ENCODE measurements around the gene ARHGEF25. TPM values are rescaled to one million over a fixed set of nuclear protein-coding genes. Genes with fewer than 3 reads are reported as not detected.
A peak's percentile ranks its signal among the peaks of the same experiment; 100 is the strongest.

Gene ARHGEF25
- polyA plus RNA-seq, 2 donors = 18.4 to 20.8 TPM

- 88 to 93% methylated on average over 11 of the region's 11 CpGs for WGBS, 2 donors
- Histone ChIP-seq H3K4me1 (ENCODE audit: control insufficient read depth in 2 of 2, insufficient read depth in 2 of 2, low read length in 1 of 2) (peaks cover 9 to 10% of the 10 kb centered on the region in 2 donors), H3K36me3 (ENCODE audit: control insufficient read depth in 2 of 2, insufficient read depth in 2 of 2, low read length in 1 of 2) (peaks cover 5 to 6% of the 10 kb centered on the region in 2 donors), H3K9me3 (ENCODE audit: control insufficient read depth in 2 of 2, insufficient read depth in 1 of 2, low read depth in 1 of 2, low read length in 1 of 2) (no peaks in the 10 kb centered on the region), H3K4me3 (ENCODE audit: low read depth in 1 of 2, low read length in 2 of 2) (no peak overlapping the region), H3K27me3 (ENCODE audit: control insufficient read depth in 1 of 2, insufficient read depth in 2 of 2, low read length in 2 of 2) (no peaks in the 10 kb centered on the region), H3K27ac (ENCODE audit: low read depth in 2 of 2, low read length in 1 of 2) (no peak overlapping the region)
Measured at GRCh38 chr12:57606821-57607220, 4.4 kb upstream of the ARHGEF25 start.

DNA sequence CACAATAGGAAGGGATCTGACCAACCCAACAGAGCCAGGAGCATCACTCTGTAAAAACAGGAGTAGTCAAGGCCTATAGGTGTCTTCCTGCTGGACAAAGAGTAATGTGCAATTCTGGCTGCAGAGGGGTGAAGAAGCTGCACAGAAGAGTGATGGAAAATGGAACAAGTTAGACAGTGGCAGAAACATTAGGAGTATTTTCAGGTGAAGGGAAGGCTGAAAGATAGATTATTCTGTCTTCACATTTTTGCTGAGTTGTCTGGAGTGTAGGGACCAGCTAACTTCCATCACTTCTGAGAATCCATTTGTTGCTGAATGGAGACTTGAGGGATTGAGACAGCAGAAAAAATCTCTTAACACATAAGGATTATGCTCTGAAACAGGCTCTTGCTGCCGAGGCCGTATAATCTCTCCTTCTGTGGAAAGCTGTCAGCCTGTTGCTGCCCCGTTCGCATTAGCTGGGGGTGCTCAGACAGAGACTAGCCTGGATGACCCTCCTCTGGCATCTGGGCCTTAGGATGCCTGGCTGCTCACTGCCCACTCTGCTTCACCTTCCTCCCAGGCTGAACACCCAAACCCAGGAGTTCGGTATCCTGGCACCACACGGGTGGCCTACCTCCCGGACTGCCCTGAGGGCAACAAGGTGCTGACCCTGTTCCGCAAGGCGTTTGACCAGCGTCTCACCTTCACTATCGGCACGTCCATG lies 3.1 kb upstream of the ARHGEF25 start:
- H3K27ac ChIP-seq (ENCODE audit: low read depth in 2 of 2, low read length in 1 of 2) = no peak overlapping the region
- no peaks in the 10 kb centered on the region for H3K27me3 ChIP-seq (ENCODE audit: control insufficient read depth in 1 of 2, insufficient read depth in 2 of 2, low read length in 2 of 2)
- no peak overlapping the region for H3K4me3 ChIP-seq (ENCODE audit: low read depth in 1 of 2, low read length in 2 of 2)
- H3K9me3 ChIP-seq (ENCODE audit: control insufficient read depth in 2 of 2, insufficient read depth in 1 of 2, low read depth in 1 of 2, low read length in 1 of 2) = no peaks in the 10 kb centered on the region
- WGBS, 2 donors = 78 to 80% methylated on average over 11 to 12 of the region's 12 CpGs
- H3K4me1 ChIP-seq (ENCODE audit: control insufficient read depth in 2 of 2, insufficient read depth in 2 of 2, low read length in 1 of 2) = peaks cover 9 to 10% of the 10 kb centered on the region in 2 donors
- H3K36me3 ChIP-seq (ENCODE audit: control insufficient read depth in 2 of 2, insufficient read depth in 2 of 2, low read length in 1 of 2) = peaks cover 0 to 2% of the 10 kb centered on the region in 2 donors

- 59 to 65% methylated on average over 19 of the region's 19 CpGs for WGBS, 2 donors
- H3K36me3 ChIP-seq (ENCODE audit: control insufficient read depth in 2 of 2, insufficient read depth in 2 of 2, low read length in 1 of 2) = peaks cover 0 to 2% of the 10 kb centered on the region in 2 donors
- H3K9me3 ChIP-seq (ENCODE audit: control insufficient read depth in 2 of 2, insufficient read depth in 1 of 2, low read depth in 1 of 2, low read length in 1 of 2) = no peaks in the 10 kb centered on the region
- H3K4me3 ChIP-seq (ENCODE audit: low read depth in 1 of 2, low read length in 2 of 2) = no peak overlapping the region
- H3K27ac ChIP-seq (ENCODE audit: low read depth in 2 of 2, low read length in 1 of 2) = peak overlapping the region; percentile 62 to 80
- peaks cover 8 to 10% of the 10 kb centered on the region in 2 donors for H3K4me1 ChIP-seq (ENCODE audit: control insufficient read depth in 2 of 2, insufficient read depth in 2 of 2, low read length in 1 of 2)
- H3K27me3 ChIP-seq (ENCODE audit: control insufficient read depth in 1 of 2, insufficient read depth in 2 of 2, low read length in 2 of 2) = no peaks in the 10 kb centered on the region
Measured at GRCh38 chr12:57609101-57609780, 2.0 kb upstream of the ARHGEF25 start.

DNA sequence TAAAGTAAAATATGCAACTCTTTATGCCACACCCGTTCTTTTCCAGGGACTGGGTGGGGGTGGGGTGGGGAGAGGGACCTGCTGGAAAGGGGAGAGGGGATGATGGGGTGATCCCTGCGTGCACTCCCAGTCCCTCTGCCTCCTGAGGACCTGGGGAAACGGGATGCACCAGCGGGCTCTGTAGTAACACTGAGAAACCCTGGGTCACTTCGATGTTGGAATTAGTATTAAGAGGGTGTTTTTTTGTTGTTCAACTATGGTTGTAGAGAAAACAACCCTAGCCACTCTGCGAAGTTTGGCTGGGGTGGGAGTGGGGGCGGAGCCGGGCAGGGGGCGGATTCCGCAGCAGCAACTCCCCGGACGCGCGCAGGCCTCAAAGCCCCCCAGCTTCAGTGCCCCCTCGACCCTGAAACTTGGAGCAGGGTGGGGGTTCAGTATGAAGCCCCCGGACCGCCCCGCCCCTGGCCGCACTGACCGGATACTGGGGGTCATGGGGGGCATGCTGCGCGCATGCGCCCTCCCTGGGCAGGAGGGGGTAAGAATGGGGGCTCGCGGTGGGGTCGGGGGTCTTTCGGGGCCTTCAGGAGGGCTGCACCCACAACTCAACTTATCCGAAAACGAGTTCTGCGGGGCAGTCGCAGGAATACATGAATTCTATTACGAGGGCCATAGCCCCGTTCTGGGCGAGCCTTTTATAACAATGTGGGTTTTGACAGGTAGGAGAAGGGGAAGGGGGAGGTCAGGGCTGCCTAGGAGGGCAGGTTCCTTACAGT lies 1.3 kb upstream of the ARHGEF25 start:
- Histone ChIP-seq H3K4me1 (ENCODE audit: control insufficient read depth in 2 of 2, insufficient read depth in 2 of 2, low read length in 1 of 2) (peaks cover 4 to 10% of the 10 kb centered on the region in 2 donors), H3K27ac (ENCODE audit: low read depth in 2 of 2, low read length in 1 of 2) (peak overlapping the region; percentile 80 to 84), H3K4me3 (ENCODE audit: low read depth in 1 of 2, low read length in 2 of 2) (peak overlapping the region; percentile 4 to 11), H3K36me3 (ENCODE audit: control insufficient read depth in 2 of 2, insufficient read depth in 2 of 2, low read length in 1 of 2) (peaks cover 0 to 2% of the 10 kb centered on the region in 2 donors), H3K9me3 (ENCODE audit: control insufficient read depth in 2 of 2, insufficient read depth in 1 of 2, low read depth in 1 of 2, low read length in 1 of 2) (no peaks in the 10 kb centered on the region), H3K27me3 (ENCODE audit: control insufficient read depth in 1 of 2, insufficient read depth in 2 of 2, low read length in 2 of 2) (no peaks in the 10 kb centered on the region)
- WGBS, 2 donors = 29 to 34% methylated on average over 29 to 34 of the region's 34 CpGs

- Histone ChIP-seq H3K4me3 (ENCODE audit: low read depth in 1 of 2, low read length in 2 of 2) (peak overlapping the region; percentile 47 to 56), H3K27ac (ENCODE audit: low read depth in 2 of 2, low read length in 1 of 2) (peak overlapping the region; percentile 80 to 84), H3K27me3 (ENCODE audit: control insufficient read depth in 1 of 2, insufficient read depth in 2 of 2, low read length in 2 of 2) (no peaks in the 10 kb centered on the region), H3K36me3 (ENCODE audit: control insufficient read depth in 2 of 2, insufficient read depth in 2 of 2, low read length in 1 of 2) (peaks cover 0 to 2% of the 10 kb centered on the region in 2 donors), H3K4me1 (ENCODE audit: control insufficient read depth in 2 of 2, insufficient read depth in 2 of 2, low read length in 1 of 2) (peaks cover 4 to 8% of the 10 kb centered on the region in 2 donors), H3K9me3 (ENCODE audit: control insufficient read depth in 2 of 2, insufficient read depth in 1 of 2, low read depth in 1 of 2, low read length in 1 of 2) (no peaks in the 10 kb centered on the region)
- WGBS, 2 donors = 4 to 11% methylated on average over 29 of the region's 29 CpGs
Measured at GRCh38 chr12:57610554-57611107, 604 bp upstream of the ARHGEF25 start.

- H3K27ac ChIP-seq (ENCODE audit: low read depth in 2 of 2, low read length in 1 of 2) = peak overlapping the region in 1 of 2 donors; percentile 80
- no peaks in the 10 kb centered on the region for H3K9me3 ChIP-seq (ENCODE audit: control insufficient read depth in 2 of 2, insufficient read depth in 1 of 2, low read depth in 1 of 2, low read length in 1 of 2)
- peaks cover 4 to 6% of the 10 kb centered on the region in 2 donors for H3K4me1 ChIP-seq (ENCODE audit: control insufficient read depth in 2 of 2, insufficient read depth in 2 of 2, low read length in 1 of 2)
- H3K4me3 ChIP-seq (ENCODE audit: low read depth in 1 of 2, low read length in 2 of 2) = peak overlapping the region in 1 of 2 donors; percentile 56
- no peaks in the 10 kb centered on the region for H3K27me3 ChIP-seq (ENCODE audit: control insufficient read depth in 1 of 2, insufficient read depth in 2 of 2, low read length in 2 of 2)
- H3K36me3 ChIP-seq (ENCODE audit: control insufficient read depth in 2 of 2, insufficient read depth in 2 of 2, low read length in 1 of 2) = peaks cover 0 to 2% of the 10 kb centered on the region in 2 donors
- WGBS, 2 donors = 15 to 17% methylated on average over 21 to 23 of the region's 23 CpGs
Measured at GRCh38 chr12:57611827-57612710, 834 bp downstream of the ARHGEF25 start.

- Histone ChIP-seq H3K9me3 (ENCODE audit: control insufficient read depth in 2 of 2, insufficient read depth in 1 of 2, low read depth in 1 of 2, low read length in 1 of 2) (no peaks in the 10 kb centered on the region), H3K36me3 (ENCODE audit: control insufficient read depth in 2 of 2, insufficient read depth in 2 of 2, low read length in 1 of 2) (peaks cover 0 to 2% of the 10 kb centered on the region in 2 donors), H3K4me1 (ENCODE audit: control insufficient read depth in 2 of 2, insufficient read depth in 2 of 2, low read length in 1 of 2) (peaks cover 4 to 6% of the 10 kb centered on the region in 2 donors), H3K27me3 (ENCODE audit: control insufficient read depth in 1 of 2, insufficient read depth in 2 of 2, low read length in 2 of 2) (no peaks in the 10 kb centered on the region), H3K4me3 (ENCODE audit: low read depth in 1 of 2, low read length in 2 of 2) (no peak overlapping the region), H3K27ac (ENCODE audit: low read depth in 2 of 2, low read length in 1 of 2) (no peak overlapping the region)
- WGBS, 2 donors = 89 to 90% methylated on average over 10 of the region's 10 CpGs
Measured at GRCh38 chr12:57612711-57613426, 1.6 kb downstream of the ARHGEF25 start.

- Histone ChIP-seq H3K27me3 (ENCODE audit: control insufficient read depth in 1 of 2, insufficient read depth in 2 of 2, low read length in 2 of 2) (no peaks in the 10 kb centered on the region), H3K27ac (ENCODE audit: low read depth in 2 of 2, low read length in 1 of 2) (no peak overlapping the region), H3K36me3 (ENCODE audit: control insufficient read depth in 2 of 2, insufficient read depth in 2 of 2, low read length in 1 of 2) (no peaks in the 10 kb centered on the region)
Measured at GRCh38 chr12:57613427-57614109, 2.3 kb downstream of the ARHGEF25 start.

More at GRCh38 chr12:57613427-57614109, 2.3 kb downstream of the ARHGEF25 start:
- H3K4me1 ChIP-seq (ENCODE audit: control insufficient read depth in 2 of 2, insufficient read depth in 2 of 2, low read length in 1 of 2) = peaks cover 4 to 6% of the 10 kb centered on the region in 2 donors
- 80 to 87% methylated on average over 10 of the region's 10 CpGs for WGBS, 2 donors
- H3K9me3 ChIP-seq (ENCODE audit: control insufficient read depth in 2 of 2, insufficient read depth in 1 of 2, low read depth in 1 of 2, low read length in 1 of 2) = no peaks in the 10 kb centered on the region
- no peak overlapping the region for H3K4me3 ChIP-seq (ENCODE audit: low read depth in 1 of 2, low read length in 2 of 2)

Data from esophagus (tissue), 2 donors.